HepG2 (cell line): ENCODE results near the gene MSTO1. TPM values are rescaled to one million over a fixed set of nuclear protein-coding genes. Genes with fewer than 3 reads are reported as not detected.

Source experiments
- BORCS8-MEF2B ChIP-seq: sonication (generic); formaldehyde crosslinking; IDR thresholded peaks from 2 replicates; pipeline ENCODE4 v1.8.0; 2022; ENCODE audit warnings: mild to moderate bottlenecking, missing genetic modification reagents
- MLXIP ChIP-seq: sonication (generic); formaldehyde crosslinking; IDR thresholded peaks from 2 replicates; pipeline ENCODE4 v1.9.0; 2021; ENCODE audit warnings: missing genetic modification reagents, borderline replicate concordance
- NKX3-1 ChIP-seq: sonication (generic); formaldehyde crosslinking; IDR thresholded peaks from 2 replicates; pipeline ENCODE4 v1.5.0; 2020; ENCODE audit warnings: missing genetic modification reagents
- PBX2 ChIP-seq: IDR thresholded peaks from 2 replicates; pipeline ENCODE4 v1.6.1; 2016; ENCODE audit warnings: control low read depth
- RCOR2 ChIP-seq: IDR thresholded peaks from 2 replicates; pipeline ENCODE4 v1.6.1; 2016; ENCODE audit warnings: missing biosample characterization, missing genetic modification reagents
- RFXAP ChIP-seq: sonication (generic); formaldehyde crosslinking; IDR thresholded peaks from 2 replicates; pipeline ENCODE4 v1.4.0; 2020; ENCODE audit warnings: missing genetic modification reagents, borderline replicate concordance
- SKI ChIP-seq: fragments of 450-650 bp; IDR thresholded peaks from one replicate; pipeline ENCODE4 v1.6.1; 2018; ENCODE audit warnings: mild to moderate bottlenecking; ENCODE audit not compliant: partially characterized antibody
- SOX13 ChIP-seq, 3 experiments: fragments of 450-650 bp in 1 of 3; sonication (generic) in 1 of 3; formaldehyde crosslinking in 1 of 3; IDR thresholded peaks in 2 of 3; conservative IDR thresholded peaks in 1 of 3; 2 replicates each; pipeline versions ENCODE4 v1.5.0 to v1.6.1; 2016 to 2020; ENCODE audit warnings: antibody characterized with exemption in 1 of 3, mild to moderate bottlenecking in 1 of 3, missing compliant biosample characterization in 1 of 3, missing genetic modification reagents in 1 of 3, moderate library complexity in 1 of 3
- TAF1 ChIP-seq: sonication (generic); formaldehyde crosslinking; IDR thresholded peaks from 2 replicates; pipeline ENCODE4 v1.4.0; 2020; ENCODE audit warnings: missing genetic modification reagents
- TBX3 ChIP-seq: fragments of 450-650 bp; IDR thresholded peaks from 2 replicates; pipeline ENCODE4 v1.6.1; 2017; ENCODE audit warnings: antibody characterized with exemption, mild to moderate bottlenecking, inconsistent platforms, borderline replicate concordance
- ZFP90 ChIP-seq: sonication (generic); formaldehyde crosslinking; IDR thresholded peaks from 2 replicates; pipeline ENCODE4 v1.8.0; 2022; ENCODE audit warnings: missing genetic modification reagents, mild to moderate bottlenecking, inconsistent platforms, borderline replicate concordance
- ZNF567 ChIP-seq: sonication (generic); formaldehyde crosslinking; IDR thresholded peaks from 2 replicates; pipeline ENCODE4 v1.8.1; 2023; ENCODE audit warnings: mild to moderate bottlenecking, missing genetic modification reagents, borderline replicate concordance
- ZNF576 ChIP-seq: sonication (generic); formaldehyde crosslinking; IDR thresholded peaks from 2 replicates; pipeline ENCODE4 v1.4.0; 2020; ENCODE audit warnings: mild to moderate bottlenecking, missing genetic modification reagents
- ZNF672 ChIP-seq: sonication (generic); formaldehyde crosslinking; IDR thresholded peaks from 2 replicates; pipeline ENCODE4 v1.8.1; 2022; ENCODE audit warnings: missing genetic modification reagents
- ZNF720 ChIP-seq: sonication (generic); formaldehyde crosslinking; IDR thresholded peaks from 2 replicates; pipeline ENCODE4 v1.4.0; 2020; ENCODE audit warnings: missing genetic modification reagents
- ZSCAN5A ChIP-seq: sonication (generic); formaldehyde crosslinking; IDR thresholded peaks from 2 replicates; pipeline ENCODE4 v1.8.0; 2022; ENCODE audit warnings: mild to moderate bottlenecking, missing genetic modification reagents, borderline replicate concordance
- polyA plus RNA-seq, 8 experiments: library from polyadenylated mRNA; depleted of rRNA in 3 of 8; stranded (reverse) in 7 of 8; unstranded in 1 of 8; fragments of >200 nt; fragmentation: Illumina TruSeq in 4 of 8; extraction: Trizol in 4 of 8; gene quantifications; 2 replicates each; pipeline versions ENCODE4 v1.2.1 to v1.2.3, GENCODE V29; 2011 to 2016; ENCODE audit warnings: low read depth in 4 of 8, missing spikeins in 1 of 8, mixed read lengths in 1 of 8; ENCODE audit not compliant: insufficient read depth in 1 of 8
- total RNA-seq, 5 experiments: library from RNA; depleted of rRNA; stranded (reverse); fragments of >200 nt; fragmentation: Illumina TruSeq; extraction: Trizol; gene quantifications; 2 replicates each; pipeline ENCODE4 v1.2.3, GENCODE V29; 2016; ENCODE audit warnings: low read depth in 1 of 5

Gene MSTO1
- total and polyA plus RNA-seq, 2 of the 13 experiments (the other 11 are each of a cell fraction or from before 2014, with no cell fraction given) = 19.1 to 25.3 TPM

- TF ChIP-seq ZNF720 (CRISPR knock-in tag) = no peak
- TF ChIP-seq BORCS8-MEF2B = no peak
- TF ChIP-seq MLXIP = no peak
- TF ChIP-seq PBX2 (CRISPR knock-in tag) = peak; percentile 21; the same call in 1 of the 2 replicates
- TF ChIP-seq ZNF672 (CRISPR knock-in tag) = no peak
- TF ChIP-seq SKI = no peak
- peak; percentile 63; the same call in 1 of the 2 replicates for TF ChIP-seq TAF1
- no peak for TF ChIP-seq ZSCAN5A (CRISPR knock-in tag)
- no peak for TF ChIP-seq TBX3
- no peak for TF ChIP-seq SOX13 (IDR thresholded peaks at IDR 0.05)
- no peak for TF ChIP-seq SOX13 (CRISPR knock-in tag; conservative IDR thresholded peaks at IDR 0.05 in 1 of 2, IDR thresholded peaks at IDR 0.05 in 1 of 2)
- TF ChIP-seq NKX3-1 (CRISPR knock-in tag) = no peak
- no peak for TF ChIP-seq ZNF567 (CRISPR knock-in tag)
- TF ChIP-seq ZFP90 (CRISPR knock-in tag) = no peak
- TF ChIP-seq RCOR2 (CRISPR knock-in tag) = no peak
- TF ChIP-seq ZNF576 (CRISPR knock-in tag) = no peak
- TF ChIP-seq RFXAP = 0 out of 2 replicates have a peak, but pooled peaks have one; percentile 25
These were observed at the start of gene MSTO1 (continued) for GRCh38 chr1:155609515-155610256.
